DOHH2 (cell line): ENCODE measurements around the gene PRPF31.

ENCODE experiments used
- H3F3A ChIP-seq: fragments of 200-600 bp; sonication (generic), shearing (Covaris generic); 2 replicates; pipeline ENCODE4 v1.6.0; 2016; ENCODE audit warnings: antibody characterized with exemption, mild to moderate bottlenecking; ENCODE audit not compliant: control insufficient read depth, insufficient read depth
- H3K27ac ChIP-seq: fragments of 200-600 bp; sonication (generic); 2 replicates; pipeline ENCODE4 v1.5.1; 2014; ENCODE audit warnings: low read depth, mild to moderate bottlenecking, low read length, moderate library complexity
- H3K27me3 ChIP-seq: fragments of 200-600 bp; sonication (generic); 2 replicates; pipeline ENCODE4 v1.6.1; 2014; ENCODE audit warnings: mild to moderate bottlenecking, low read length, mixed read lengths; ENCODE audit not compliant: control insufficient read depth
- H3K36me3 ChIP-seq: fragments of 200-600 bp; sonication (generic); 2 replicates; pipeline ENCODE4 v1.6.1; 2014; ENCODE audit warnings: mild to moderate bottlenecking, low read length, moderate library complexity, mixed read lengths; ENCODE audit not compliant: control insufficient read depth
- H3K4me1 ChIP-seq: fragments of 200-600 bp; sonication (generic); 2 replicates; pipeline ENCODE4 v1.6.1; 2014; ENCODE audit warnings: mild to moderate bottlenecking, low read length, mixed read lengths; ENCODE audit not compliant: control insufficient read depth
- H3K4me2 ChIP-seq: fragments of 200-600 bp; sonication (generic); 2 replicates; pipeline ENCODE4 v1.6.0; 2014; ENCODE audit warnings: mild to moderate bottlenecking, low read length, moderate library complexity
- H3K4me3 ChIP-seq: fragments of 200-600 bp; sonication (generic); 2 replicates; pipeline ENCODE4 v1.5.1; 2014; ENCODE audit warnings: mild to moderate bottlenecking, low read length, mixed read lengths
- H3K79me2 ChIP-seq: fragments of 200-600 bp; sonication (generic); 2 replicates; pipeline ENCODE4 v1.6.1; 2014; ENCODE audit warnings: mild to moderate bottlenecking, low read length, mixed read lengths; ENCODE audit not compliant: control insufficient read depth
- H3K9me2 ChIP-seq: fragments of 200-600 bp; sonication (generic); replicated peaks from 2 replicates; pipeline ENCODE4 v1.6.1; 2014; ENCODE audit warnings: mild to moderate bottlenecking, low read length, mixed read lengths; ENCODE audit not compliant: control insufficient read depth
- H3K9me3 ChIP-seq: fragments of 200-600 bp; sonication (generic); 2 replicates; pipeline ENCODE4 v1.6.1; 2014; ENCODE audit warnings: antibody characterized with exemption, low read length, mixed read lengths; ENCODE audit not compliant: control insufficient read depth, insufficient read depth
- H4K20me1 ChIP-seq: fragments of 200-600 bp; sonication (generic); 2 replicates; pipeline ENCODE4 v1.6.0; 2014; ENCODE audit warnings: low read depth, mild to moderate bottlenecking, antibody characterized with exemption, low read length, moderate library complexity; ENCODE audit not compliant: control insufficient read depth, insufficient read depth
- CTCF ChIP-seq: fragments of 200-600 bp; sonication (generic); IDR thresholded peaks from one replicate; pipeline ENCODE4 v1.5.1; 2014; ENCODE audit warnings: antibody characterized with exemption, mild to moderate bottlenecking, low read depth, low read length; ENCODE audit not compliant: poor library complexity, severe bottlenecking
- EZH2phosphoT487 ChIP-seq: fragments of 200-600 bp; sonication (generic); IDR thresholded peaks from 2 replicates; pipeline ENCODE4 v1.6.1; 2017; ENCODE audit warnings: borderline replicate concordance, mild to moderate bottlenecking, antibody characterized with exemption, low read length, moderate library complexity, mixed read lengths

The PRPF31 gene

GRCh38 chr19:54074851-54075250 lies 40.7 kb upstream of the PRPF31 start:
- H3K4me1 ChIP-seq: no peaks in the 10 kb centered on the region
- H3K27me3 ChIP-seq: no peaks in the 10 kb centered on the region
- no peak overlapping the region for H3K27ac ChIP-seq
- no peaks in the 10 kb centered on the region for H3F3A ChIP-seq
- H3K4me2 ChIP-seq: no peak overlapping the region
- no peaks in the 10 kb centered on the region for H4K20me1 ChIP-seq
- H3K36me3 ChIP-seq: no peaks in the 10 kb centered on the region
- H3K9me2 ChIP-seq: no peaks in the 10 kb centered on the region
- no peak for TF ChIP-seq EZH2phosphoT487
- H3K4me3 ChIP-seq: no peak overlapping the region
- H3K79me2 ChIP-seq: no peaks in the 10 kb centered on the region
- no peaks in the 10 kb centered on the region for H3K9me3 ChIP-seq

- no peak for TF ChIP-seq CTCF
- no peak for TF ChIP-seq EZH2phosphoT487
- Histone ChIP-seq H3K79me2 (no peaks in the 10 kb centered on the region), H3K36me3 (no peaks in the 10 kb centered on the region), H3K27ac (no peak overlapping the region), H3K4me3 (no peak overlapping the region), H3K9me3 (peaks cover 6% of the 10 kb centered on the region; the same call in 1 of the 2 replicates), H4K20me1 (no peaks in the 10 kb centered on the region), H3K4me2 (no peak overlapping the region), H3K27me3 (no peaks in the 10 kb centered on the region), H3F3A (no peaks in the 10 kb centered on the region), H3K9me2 (no peaks in the 10 kb centered on the region), H3K4me1 (no peaks in the 10 kb centered on the region)
Observed at GRCh38 chr19:54077334-54077733, 38.2 kb upstream of the PRPF31 start.

GRCh38 chr19:54081032-54081431 lies 34.5 kb upstream of the PRPF31 start, which contains the start of gene TARM1:
Gene TARM1, minus strand, starts transcription at chr19:54081365. Its CDS starts 25 bp downstream, at chr19:54081340.
- no peak within 1 kb of the TSS for H3K27ac ChIP-seq
- H3K4me2 ChIP-seq: no peak within 1 kb of the TSS
- no peaks in the 10 kb centered on the region for H3K27me3 ChIP-seq
- H3K79me2 ChIP-seq: no peaks in the 10 kb centered on the region
- no peaks in the 10 kb centered on the region for H3K36me3 ChIP-seq
- H3K4me1 ChIP-seq: no peaks in the 10 kb centered on the region
- no peaks in the 10 kb centered on the region for H3K9me2 ChIP-seq
- TF ChIP-seq EZH2phosphoT487 (no peak), CTCF (no peak)
- H3K9me3 ChIP-seq: peaks cover 6% of the 10 kb centered on the region; the same call in 1 of the 2 replicates
- H3K4me3 ChIP-seq: no peak within 1 kb of the TSS
- no peaks in the 10 kb centered on the region for H4K20me1 ChIP-seq
- no peaks in the 10 kb centered on the region for H3F3A ChIP-seq

- Histone ChIP-seq H3K9me3 (peaks cover 6% of the 10 kb centered on the region; the same call in 1 of the 2 replicates), H3K4me1 (no peaks in the 10 kb centered on the region), H3K9me2 (no peaks in the 10 kb centered on the region), H3K36me3 (no peaks in the 10 kb centered on the region), H3K79me2 (no peaks in the 10 kb centered on the region), H3K27ac (no peak overlapping the region), H3F3A (no peaks in the 10 kb centered on the region), H4K20me1 (no peaks in the 10 kb centered on the region), H3K4me3 (no peak overlapping the region), H3K4me2 (no peak overlapping the region), H3K27me3 (no peaks in the 10 kb centered on the region)
- TF ChIP-seq EZH2phosphoT487: no peak
- no peak for TF ChIP-seq CTCF
Observed at GRCh38 chr19:54084410-54084809, 31.1 kb upstream of the PRPF31 start.
